Ovary (tissue), 3 donors: ENCODE results near the gene CMTM3.

Experiments used
- CTCF ChIP-seq, 3 donors: fragments of 450-650 bp in 2 of 3; fragments of 200-600 bp in 1 of 3; IDR thresholded peaks; one replicate each; pipeline versions ENCODE4 v1.5.1 to v1.8.0; 2016 to 2022; ENCODE audit warnings: antibody characterized with exemption in 3 of 3, mild to moderate bottlenecking in 1 of 3
- EP300 ChIP-seq: sonication (generic); formaldehyde crosslinking; IDR thresholded peaks from one replicate; pipeline ENCODE4 v1.6.1; 2017; ENCODE audit warnings: antibody characterized with exemption
- POLR2A ChIP-seq: fragments of 450-650 bp; IDR thresholded peaks from one replicate; pipeline ENCODE4 v1.6.1; 2017; ENCODE audit warnings: antibody characterized with exemption, mild to moderate bottlenecking, moderate library complexity
- donor health status: DM: no; HTN: no; CAD: no.

DNA sequence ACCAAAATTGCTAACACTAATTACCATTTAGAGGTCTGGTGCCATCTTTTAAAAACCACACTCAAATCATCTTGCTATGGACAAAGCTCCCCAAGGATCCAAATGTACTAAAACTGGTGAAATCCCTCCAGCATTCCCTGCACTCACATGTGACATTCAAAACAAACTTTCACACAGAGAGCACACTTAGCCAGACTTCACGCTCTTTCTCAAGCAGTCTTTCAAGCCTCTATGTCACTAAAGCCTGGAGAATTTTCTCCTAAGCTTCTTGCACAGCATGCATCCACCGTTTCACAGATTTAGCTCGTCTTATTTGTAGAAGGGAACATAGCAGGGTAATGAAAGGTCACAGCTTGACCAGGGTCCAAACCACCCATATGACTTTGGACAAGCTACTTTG, 19.3 kb downstream of the CMTM3 start:
- no peak for TF ChIP-seq CTCF (IDR thresholded peaks at IDR 0.05)
- TF ChIP-seq POLR2A: no peak
- no peak for TF ChIP-seq EP300
